Neural progenitor cell (in vitro differentiated cells): ENCODE results near the gene EEF1AKMT3.

Experiments
- EZH2 ChIP-seq: fragments of 200-600 bp; sonication (generic); IDR thresholded peaks from 2 replicates; pipeline ENCODE4 v1.6.1; 2017; ENCODE audit warnings: antibody characterized with exemption, mild to moderate bottlenecking, moderate library complexity
- TF ChIP-seq, protein P1 (sequence below): fragments of 200-600 bp; sonication (generic); IDR thresholded peaks from 2 replicates; pipeline ENCODE4 v1.5.1; 2017; ENCODE audit warnings: antibody characterized with exemption, mild to moderate bottlenecking

DNA sequence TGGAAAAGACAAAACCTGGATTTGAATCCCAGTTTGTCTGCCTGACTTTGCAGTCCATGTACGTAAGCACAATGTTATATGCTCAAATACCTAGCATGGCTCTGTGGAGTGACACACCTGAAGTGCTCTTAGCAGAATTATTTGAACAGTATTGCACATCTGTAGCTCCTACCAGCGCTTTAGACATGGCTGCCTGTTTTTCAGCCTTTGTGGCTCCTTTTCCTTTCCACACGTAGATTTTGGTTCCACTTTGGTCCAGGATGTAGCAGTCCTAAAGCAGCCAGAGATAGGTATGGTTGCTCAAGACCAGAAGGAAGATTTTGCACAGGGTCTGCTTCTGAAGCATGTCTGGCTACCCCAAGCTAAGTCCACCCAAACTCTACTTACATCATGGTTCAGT, 37.0 kb downstream of the EEF1AKMT3 start:
- TF ChIP-seq, protein P1, sequence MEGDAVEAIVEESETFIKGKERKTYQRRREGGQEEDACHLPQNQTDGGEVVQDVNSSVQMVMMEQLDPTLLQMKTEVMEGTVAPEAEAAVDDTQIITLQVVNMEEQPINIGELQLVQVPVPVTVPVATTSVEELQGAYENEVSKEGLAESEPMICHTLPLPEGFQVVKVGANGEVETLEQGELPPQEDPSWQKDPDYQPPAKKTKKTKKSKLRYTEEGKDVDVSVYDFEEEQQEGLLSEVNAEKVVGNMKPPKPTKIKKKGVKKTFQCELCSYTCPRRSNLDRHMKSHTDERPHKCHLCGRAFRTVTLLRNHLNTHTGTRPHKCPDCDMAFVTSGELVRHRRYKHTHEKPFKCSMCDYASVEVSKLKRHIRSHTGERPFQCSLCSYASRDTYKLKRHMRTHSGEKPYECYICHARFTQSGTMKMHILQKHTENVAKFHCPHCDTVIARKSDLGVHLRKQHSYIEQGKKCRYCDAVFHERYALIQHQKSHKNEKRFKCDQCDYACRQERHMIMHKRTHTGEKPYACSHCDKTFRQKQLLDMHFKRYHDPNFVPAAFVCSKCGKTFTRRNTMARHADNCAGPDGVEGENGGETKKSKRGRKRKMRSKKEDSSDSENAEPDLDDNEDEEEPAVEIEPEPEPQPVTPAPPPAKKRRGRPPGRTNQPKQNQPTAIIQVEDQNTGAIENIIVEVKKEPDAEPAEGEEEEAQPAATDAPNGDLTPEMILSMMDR, result no peak
- TF ChIP-seq EZH2, result no peak
